Measurements from ENCODE around the gene ADAMTSL5.

Gene ADAMTSL5

DNA sequence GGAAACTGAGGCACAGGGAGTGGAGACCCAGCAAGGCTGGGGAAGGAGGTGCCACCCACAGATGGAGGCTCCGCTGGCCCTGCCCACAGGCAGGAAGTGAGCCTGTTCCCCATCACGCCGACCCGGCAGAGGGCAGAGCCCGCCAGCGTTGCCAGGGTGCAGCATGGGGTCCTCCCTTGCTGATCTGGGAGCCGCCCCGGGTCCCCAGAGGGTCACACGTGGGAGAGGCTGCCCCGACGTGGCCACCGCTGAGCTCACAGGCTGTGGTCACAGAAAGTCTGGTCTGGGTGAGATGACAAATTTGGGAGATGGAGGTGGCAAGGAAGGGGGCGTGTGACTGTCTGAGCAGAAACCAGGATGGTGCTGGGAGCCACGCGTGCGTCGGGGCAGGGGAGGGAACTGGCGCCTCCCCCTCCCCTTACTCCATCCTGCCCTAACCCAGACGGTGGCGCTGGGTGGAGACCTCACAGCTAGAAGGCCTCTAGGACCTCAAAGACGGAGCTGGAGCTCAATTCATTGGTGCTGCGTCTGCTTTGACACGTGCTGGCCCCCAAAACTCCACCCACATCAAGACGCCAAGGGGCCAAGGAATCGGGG lies 47.6 kb upstream of the ADAMTSL5 start (continued):
- TF ChIP-seq, protein P1, sequence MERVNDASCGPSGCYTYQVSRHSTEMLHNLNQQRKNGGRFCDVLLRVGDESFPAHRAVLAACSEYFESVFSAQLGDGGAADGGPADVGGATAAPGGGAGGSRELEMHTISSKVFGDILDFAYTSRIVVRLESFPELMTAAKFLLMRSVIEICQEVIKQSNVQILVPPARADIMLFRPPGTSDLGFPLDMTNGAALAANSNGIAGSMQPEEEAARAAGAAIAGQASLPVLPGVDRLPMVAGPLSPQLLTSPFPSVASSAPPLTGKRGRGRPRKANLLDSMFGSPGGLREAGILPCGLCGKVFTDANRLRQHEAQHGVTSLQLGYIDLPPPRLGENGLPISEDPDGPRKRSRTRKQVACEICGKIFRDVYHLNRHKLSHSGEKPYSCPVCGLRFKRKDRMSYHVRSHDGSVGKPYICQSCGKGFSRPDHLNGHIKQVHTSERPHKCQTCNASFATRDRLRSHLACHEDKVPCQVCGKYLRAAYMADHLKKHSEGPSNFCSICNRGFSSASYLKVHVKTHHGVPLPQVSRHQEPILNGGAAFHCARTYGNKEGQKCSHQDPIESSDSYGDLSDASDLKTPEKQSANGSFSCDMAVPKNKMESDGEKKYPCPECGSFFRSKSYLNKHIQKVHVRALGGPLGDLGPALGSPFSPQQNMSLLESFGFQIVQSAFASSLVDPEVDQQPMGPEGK (CRISPR knock-in tag; IDR thresholded peaks at IDR 0.05; ENCODE audit: borderline replicate concordance), result no peak
- TF ChIP-seq ZNF565 (CRISPR knock-in tag; conservative IDR thresholded peaks at IDR 0.05; ENCODE audit: low read depth), result no peak
- no peak for TF ChIP-seq BACH2 (CRISPR knock-in tag; IDR thresholded peaks at IDR 0.05; ENCODE audit: borderline replicate concordance)
- TF ChIP-seq TOX (CRISPR knock-in tag; IDR thresholded peaks at IDR 0.05; ENCODE audit: borderline replicate concordance), result no peak
- TF ChIP-seq ZC3H10 (CRISPR knock-in tag; IDR thresholded peaks at IDR 0.05), result no peak
- no peak for TF ChIP-seq RARB (CRISPR knock-in tag; IDR thresholded peaks at IDR 0.05)

DNA sequence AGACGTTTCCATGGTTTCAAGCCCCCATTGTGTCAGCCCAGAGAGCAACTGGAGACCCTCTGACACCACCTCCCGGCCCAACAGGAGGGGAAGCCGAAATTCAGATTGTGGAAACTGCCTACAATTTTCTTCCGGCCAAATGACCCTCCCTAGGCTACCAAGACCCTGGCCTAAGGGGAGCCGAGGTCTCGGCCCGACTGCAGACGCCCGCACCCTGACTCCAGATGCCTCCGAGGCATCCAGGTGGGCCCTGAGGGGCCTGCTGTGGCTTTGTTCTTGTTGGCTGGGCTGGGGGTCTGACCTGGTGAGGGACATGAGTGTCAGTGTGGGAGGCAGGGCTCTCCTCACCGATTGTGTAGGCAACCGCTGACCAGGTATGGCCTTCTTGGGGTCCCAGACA lies 45.7 kb upstream of the ADAMTSL5 start:
- TF ChIP-seq RARB (CRISPR knock-in tag; IDR thresholded peaks at IDR 0.05) (no peak), TCF4 (CRISPR knock-in tag; IDR thresholded peaks at IDR 0.05; ENCODE audit: borderline replicate concordance) (no peak), ZNF8 (CRISPR knock-in tag; IDR thresholded peaks at IDR 0.05) (no peak), OSR1 (CRISPR knock-in tag; IDR thresholded peaks at IDR 0.05) (no peak), ISL1 (CRISPR knock-in tag; IDR thresholded peaks at IDR 0.05) (no peak), ZFP30 (CRISPR knock-in tag; IDR thresholded peaks at IDR 0.05) (no peak), PPARA (CRISPR knock-in tag; IDR thresholded peaks at IDR 0.05; ENCODE audit: borderline replicate concordance) (no peak), ZNF565 (CRISPR knock-in tag; conservative IDR thresholded peaks at IDR 0.05; ENCODE audit: low read depth) (no peak), TOX (CRISPR knock-in tag; IDR thresholded peaks at IDR 0.05; ENCODE audit: borderline replicate concordance) (no peak), ZFP3 (CRISPR knock-in tag; IDR thresholded peaks at IDR 0.05) (no peak), ARNTL (CRISPR knock-in tag; IDR thresholded peaks at IDR 0.05; ENCODE audit: borderline replicate concordance, low read depth) (no peak), SNAI2 (CRISPR knock-in tag; IDR thresholded peaks at IDR 0.05) (no peak), ZC3H10 (CRISPR knock-in tag; IDR thresholded peaks at IDR 0.05) (no peak)
- TF ChIP-seq, protein P2, sequence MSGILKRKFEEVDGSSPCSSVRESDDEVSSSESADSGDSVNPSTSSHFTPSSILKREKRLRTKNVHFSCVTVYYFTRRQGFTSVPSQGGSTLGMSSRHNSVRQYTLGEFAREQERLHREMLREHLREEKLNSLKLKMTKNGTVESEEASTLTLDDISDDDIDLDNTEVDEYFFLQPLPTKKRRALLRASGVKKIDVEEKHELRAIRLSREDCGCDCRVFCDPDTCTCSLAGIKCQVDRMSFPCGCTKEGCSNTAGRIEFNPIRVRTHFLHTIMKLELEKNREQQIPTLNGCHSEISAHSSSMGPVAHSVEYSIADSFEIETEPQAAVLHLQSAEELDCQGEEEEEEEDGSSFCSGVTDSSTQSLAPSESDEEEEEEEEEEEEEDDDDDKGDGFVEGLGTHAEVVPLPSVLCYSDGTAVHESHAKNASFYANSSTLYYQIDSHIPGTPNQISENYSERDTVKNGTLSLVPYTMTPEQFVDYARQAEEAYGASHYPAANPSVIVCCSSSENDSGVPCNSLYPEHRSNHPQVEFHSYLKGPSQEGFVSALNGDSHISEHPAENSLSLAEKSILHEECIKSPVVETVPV (CRISPR knock-in tag; IDR thresholded peaks at IDR 0.05), result no peak
- TF ChIP-seq, protein P1 (CRISPR knock-in tag; IDR thresholded peaks at IDR 0.05; ENCODE audit: borderline replicate concordance), result no peak
- no peak for ATAC-seq

DNA sequence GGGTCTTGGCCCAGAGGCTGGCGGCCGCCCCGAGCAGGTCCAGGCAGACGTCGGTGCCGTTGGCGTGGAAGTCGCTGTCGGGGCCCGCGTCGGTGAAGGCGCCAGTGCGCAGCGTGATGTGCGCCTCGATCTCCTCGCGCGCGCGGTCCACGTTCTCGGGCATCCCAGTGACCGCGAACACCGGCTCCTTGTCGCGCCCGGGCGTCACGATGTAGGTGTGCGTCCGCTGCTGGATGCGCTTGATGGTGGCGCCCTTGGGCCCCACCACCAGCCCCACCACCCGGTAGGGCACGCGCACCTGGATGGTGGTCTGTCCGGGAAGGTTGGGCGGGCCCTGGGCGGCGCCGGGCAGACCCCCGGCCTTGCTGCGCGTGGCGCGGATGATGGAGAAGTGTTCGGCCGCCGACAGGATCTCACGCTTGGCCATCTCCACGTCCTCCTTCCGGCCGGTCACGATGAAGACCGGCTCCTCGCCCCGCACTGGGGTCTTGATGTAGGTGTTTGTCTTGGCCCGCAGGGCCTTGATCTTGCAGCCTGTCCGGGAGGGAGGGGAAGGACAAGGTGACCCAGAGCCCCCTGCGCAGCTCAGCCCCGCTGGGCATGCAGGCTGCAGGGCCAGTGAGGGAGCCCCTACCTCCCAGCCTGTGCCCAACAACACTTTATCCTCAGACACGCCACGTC lies 43.7 kb upstream of the ADAMTSL5 start:
- ATAC-seq, result no peak
- no peak for TF ChIP-seq BACH2 (CRISPR knock-in tag; IDR thresholded peaks at IDR 0.05; ENCODE audit: borderline replicate concordance)
- TF ChIP-seq SNAI2 (CRISPR knock-in tag; IDR thresholded peaks at IDR 0.05), result no peak
- TF ChIP-seq ZNF70 (CRISPR knock-in tag; IDR thresholded peaks at IDR 0.05), result no peak
- no peak for TF ChIP-seq GLIS3 (CRISPR knock-in tag; IDR thresholded peaks at IDR 0.05)
- TF ChIP-seq ZC3H10 (CRISPR knock-in tag; IDR thresholded peaks at IDR 0.05), result no peak
- no peak for TF ChIP-seq RARB (CRISPR knock-in tag; IDR thresholded peaks at IDR 0.05)
- TF ChIP-seq ZNF8 (CRISPR knock-in tag; IDR thresholded peaks at IDR 0.05), result no peak
- no peak for TF ChIP-seq TOX (CRISPR knock-in tag; IDR thresholded peaks at IDR 0.05; ENCODE audit: borderline replicate concordance)
- TF ChIP-seq, protein P1 (CRISPR knock-in tag; IDR thresholded peaks at IDR 0.05; ENCODE audit: borderline replicate concordance), result no peak
